GM18951 (cell line): Measurements from ENCODE around the gene SLC6A13.

Experiments used
- POLR2A ChIP-seq: IDR thresholded peaks from 4 replicates; pipeline ENCODE4 v1.6.1; 2011; ENCODE audit warnings: mild to moderate bottlenecking; ENCODE audit not compliant: insufficient read length, insufficient read depth; ENCODE audit errors: extremely low read depth
- in situ Hi-C: fragments of 300-500 bp; cut with MboI; formaldehyde crosslinking; loops from one replicate; pipeline ENCODE4 v1.12.0; 2022; ENCODE audit warnings: low sequenced_read_pairs, mixed read lengths, inconsistent platforms; ENCODE audit not compliant: unreplicated experiment

Gene SLC6A13

DNA sequence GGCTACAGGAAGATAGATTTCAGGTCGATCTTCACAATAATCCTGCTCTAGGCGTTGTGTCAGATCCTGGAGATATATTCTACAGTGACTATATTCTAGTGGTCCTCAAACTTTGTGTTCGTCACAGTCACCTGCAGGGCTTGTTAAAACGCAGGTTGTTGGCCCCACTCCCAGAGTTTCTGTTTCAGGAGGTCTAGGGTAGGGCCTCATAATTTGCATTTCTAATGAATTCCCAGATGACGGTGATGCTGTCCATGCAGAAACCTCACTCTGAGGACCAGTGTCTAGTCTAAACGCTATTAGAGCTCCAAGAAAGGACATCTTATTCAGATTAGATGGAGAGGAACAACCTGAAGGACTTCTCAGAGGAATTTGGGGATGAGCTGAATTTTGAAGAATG, 13.2 kb upstream of the SLC6A13 start:
- in situ Hi-C loops = no loop called here
- TF ChIP-seq POLR2A = no peak

DNA sequence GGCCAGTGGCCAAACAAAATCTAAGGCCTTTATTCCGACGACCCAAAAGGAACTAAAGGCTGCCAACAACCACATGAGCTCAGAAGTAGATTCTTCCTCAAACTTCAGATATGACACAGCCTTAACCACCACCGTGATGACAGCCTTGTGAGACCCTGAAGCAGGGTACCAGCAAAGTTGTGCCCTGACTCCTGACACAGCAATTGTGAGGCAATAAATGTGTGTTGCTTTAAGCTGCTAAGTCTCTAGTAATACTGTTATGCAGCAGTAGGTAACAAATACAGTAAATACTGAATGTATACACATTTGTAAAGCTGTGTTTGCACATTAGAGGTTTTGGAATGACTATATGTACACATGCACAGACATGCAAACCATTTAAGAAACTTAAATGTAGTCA, 10.7 kb upstream of the SLC6A13 start:
- no peak for TF ChIP-seq POLR2A
- in situ Hi-C loops = no loop called here

DNA sequence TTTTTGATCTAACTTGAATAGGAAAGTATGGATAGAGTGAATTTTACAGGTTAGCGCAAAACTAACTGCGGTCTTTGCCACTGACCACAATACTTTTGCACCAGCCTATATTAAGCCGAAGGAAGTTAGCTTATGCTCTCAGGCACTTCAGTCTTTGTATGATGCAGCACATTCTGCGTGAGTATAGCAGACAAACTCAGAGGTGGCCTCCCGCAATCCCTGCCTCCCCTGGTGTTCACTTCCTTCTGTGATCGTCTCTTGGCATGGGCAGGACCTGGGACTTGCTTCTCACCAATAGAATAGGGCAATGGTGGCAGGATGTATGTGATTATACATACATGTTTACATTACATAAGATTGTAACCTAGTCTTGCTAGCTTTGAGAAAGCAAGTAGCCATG, 10.3 kb upstream of the SLC6A13 start:
- in situ Hi-C loops = no loop called here

DNA sequence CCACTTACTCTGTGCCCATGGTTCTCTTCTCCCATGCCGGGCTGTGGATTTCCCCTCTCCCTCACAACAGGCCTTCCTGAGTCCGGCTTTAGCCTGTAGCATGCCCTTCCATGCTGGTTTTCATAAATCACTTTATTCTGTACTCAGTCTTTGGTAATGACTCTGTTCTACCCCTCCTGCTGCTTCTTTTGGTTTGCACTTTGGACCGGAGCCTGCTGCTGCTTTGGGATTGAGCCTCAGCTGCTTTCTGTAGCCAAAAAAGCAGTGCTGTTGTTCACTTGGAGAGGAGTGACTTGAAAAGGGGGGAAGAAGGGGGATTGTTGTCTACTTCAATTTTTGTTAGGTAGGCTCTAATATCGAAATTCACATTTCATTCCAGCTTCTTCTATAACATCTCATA, 8.5 kb upstream of the SLC6A13 start:
- no peak for TF ChIP-seq POLR2A
- in situ Hi-C loops = no loop called here

More for the DNA sequence above, 10.3 kb upstream of the SLC6A13 start:
- no peak for TF ChIP-seq POLR2A

DNA sequence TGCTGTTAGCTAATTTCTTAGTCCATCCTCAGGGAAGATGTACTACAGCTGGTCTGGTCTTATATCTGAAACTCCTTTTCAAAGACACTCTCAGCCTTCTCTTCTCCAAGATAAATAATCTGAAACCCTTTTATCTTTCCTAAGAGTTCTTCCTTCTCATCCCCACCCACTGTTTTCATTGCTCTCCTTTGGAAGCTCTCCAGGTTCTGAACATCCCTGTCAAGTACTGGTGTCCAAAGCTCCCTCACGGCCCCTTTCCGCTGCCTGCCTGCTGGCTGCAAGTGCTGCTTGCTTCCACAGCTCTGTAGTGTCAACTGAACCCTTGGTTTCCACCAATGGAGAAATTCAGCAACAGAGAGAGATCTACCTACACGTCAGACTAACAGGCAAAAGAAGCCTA, 6.6 kb upstream of the SLC6A13 start:
- no peak for TF ChIP-seq POLR2A

DNA sequence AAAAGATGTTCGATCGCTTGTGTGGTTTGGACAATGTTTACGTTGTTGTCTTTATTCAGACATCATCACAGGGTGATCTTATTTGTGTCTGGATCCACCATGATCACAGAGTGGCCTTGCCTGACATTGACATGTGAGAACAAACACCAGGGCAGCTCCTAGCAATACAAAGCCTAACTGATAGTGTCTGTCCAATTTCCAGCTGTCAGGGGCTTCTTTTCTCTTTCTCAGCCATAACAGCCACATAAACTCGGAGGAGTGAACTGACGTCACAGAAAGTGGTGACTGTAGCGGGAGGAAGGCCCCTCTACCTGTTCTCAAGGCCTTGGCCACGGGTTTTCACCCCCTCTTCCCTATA, 5.8 kb upstream of the SLC6A13 start:
- in situ Hi-C loops = no loop called here
- no peak for TF ChIP-seq POLR2A

More for the DNA sequence above, 6.6 kb upstream of the SLC6A13 start:
- in situ Hi-C loops = no loop called here

DNA sequence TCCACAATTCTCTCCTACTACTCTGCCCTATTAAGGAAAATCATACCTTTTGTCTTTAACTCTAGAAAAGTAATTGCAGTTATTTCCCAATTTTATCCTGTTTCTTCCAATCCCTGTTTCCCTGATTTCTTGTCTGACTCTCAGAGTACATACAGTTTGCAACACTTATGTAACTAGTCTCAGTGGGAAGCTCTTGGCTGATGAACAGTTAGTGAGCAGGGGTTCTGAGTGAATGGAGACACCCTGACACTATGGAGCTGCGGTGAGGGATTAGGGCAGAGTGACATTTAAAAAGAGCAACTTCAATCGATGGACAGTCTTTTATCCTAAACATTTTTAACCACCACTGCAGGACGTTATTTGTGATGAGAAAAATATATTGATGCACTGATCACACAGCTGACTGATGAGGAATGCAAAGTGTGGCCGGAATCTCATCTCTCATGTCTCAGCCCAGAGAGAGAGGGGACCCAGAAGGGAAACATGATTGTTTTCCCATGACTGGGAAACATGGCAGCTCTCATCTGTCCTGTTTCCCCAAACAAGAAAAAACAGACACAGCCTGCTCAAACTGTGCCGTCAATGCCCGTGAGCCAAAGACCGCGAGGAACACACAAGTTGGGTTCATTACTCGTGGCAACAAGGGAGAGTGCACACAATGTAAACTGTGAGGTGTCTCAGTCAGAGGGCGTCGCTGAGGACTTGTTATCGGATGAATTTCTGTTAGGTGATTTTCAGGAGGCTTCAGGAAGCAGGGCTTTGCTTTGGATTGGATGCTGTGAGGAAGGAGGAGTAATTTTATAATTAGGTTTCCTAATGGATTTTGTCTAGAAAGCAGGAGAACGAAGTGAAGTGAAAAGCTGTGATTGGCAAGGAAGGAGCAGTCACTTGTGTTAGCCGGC, 5.2 kb upstream of the SLC6A13 start:
- TF ChIP-seq POLR2A = no peak
- in situ Hi-C loops = no loop called here

DNA sequence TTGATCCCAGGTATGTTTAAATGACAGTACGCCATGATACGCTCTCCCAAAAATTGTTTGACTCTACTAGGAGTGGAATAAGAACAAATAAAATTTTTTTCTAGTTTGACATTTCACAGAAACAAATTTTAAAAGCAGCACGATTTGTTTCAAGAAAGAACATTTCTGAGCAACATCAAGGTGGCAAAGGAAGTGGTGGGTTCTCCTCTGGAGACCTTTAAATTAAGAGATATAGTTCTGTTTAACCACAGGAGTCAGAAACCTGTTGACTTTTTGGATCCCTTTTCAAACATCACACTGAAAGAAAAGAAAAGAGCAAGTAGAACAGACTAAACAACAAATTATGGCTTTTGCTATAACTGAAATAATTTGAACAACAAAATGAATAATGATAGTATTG, 2.5 kb upstream of the SLC6A13 start:
- in situ Hi-C loops = no loop called here
- no peak for TF ChIP-seq POLR2A

DNA sequence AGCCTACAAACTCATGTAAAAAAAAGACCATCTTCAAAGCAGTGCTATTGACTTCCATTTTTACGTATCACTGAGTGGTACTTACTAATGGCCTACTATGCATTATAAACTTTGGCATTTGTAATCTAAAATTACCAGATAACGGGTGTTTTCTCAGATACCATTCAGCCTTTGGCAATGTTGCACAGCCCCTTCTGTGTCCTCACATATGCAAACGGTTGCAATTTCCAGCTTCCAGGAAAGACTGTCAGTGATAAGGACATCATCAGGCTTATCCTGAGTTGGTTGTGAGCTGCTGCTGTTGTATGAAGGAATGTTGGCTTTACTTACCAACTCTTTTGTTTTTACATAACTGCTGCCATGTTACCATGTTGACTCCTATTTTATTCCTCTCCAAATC, 1.6 kb upstream of the SLC6A13 start:
- in situ Hi-C loops = no loop called here
- TF ChIP-seq POLR2A = no peak

DNA sequence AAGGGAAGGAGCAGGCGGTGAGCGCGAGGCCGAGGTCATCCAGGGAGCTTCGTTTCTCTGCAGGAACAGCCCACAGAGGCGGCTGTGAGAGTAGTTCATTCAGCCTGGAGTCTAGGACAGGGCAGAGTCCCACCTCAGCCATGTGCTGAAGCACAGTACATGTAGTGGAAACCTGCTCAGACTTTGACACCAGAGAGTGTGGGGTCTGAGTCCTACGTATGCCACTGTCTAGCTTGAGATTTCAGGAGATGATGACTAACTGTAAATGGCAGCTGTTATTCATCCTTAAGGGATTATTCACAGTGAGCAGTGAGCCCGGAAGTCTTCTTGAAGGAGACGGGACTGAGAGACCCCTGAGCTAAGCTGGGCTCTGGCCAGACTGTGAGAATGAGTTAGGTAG, 938 bp upstream of the SLC6A13 start:
- in situ Hi-C loops = no loop called here
- TF ChIP-seq POLR2A = no peak

DNA sequence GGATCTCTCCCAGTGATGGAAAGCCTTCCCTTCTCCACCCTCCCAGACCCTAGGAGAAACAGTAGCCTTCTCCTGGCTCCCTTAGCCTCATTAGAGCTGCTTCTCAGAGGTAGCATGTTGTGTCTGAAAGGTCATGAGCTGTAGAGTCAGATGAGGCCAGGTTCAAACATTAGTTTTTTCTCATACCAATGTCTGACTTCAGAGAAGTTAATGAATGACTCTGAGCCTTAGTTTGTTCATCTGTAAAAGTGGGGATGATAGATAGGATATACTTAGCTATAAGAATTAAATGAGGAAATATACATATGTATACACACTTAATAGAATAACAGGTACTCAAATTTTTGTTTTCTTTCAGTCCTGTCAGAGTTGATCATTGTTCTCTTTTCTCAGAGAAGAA, 523 bp downstream of the SLC6A13 start:
- no peak for TF ChIP-seq POLR2A
- in situ Hi-C loops = no loop called here

DNA sequence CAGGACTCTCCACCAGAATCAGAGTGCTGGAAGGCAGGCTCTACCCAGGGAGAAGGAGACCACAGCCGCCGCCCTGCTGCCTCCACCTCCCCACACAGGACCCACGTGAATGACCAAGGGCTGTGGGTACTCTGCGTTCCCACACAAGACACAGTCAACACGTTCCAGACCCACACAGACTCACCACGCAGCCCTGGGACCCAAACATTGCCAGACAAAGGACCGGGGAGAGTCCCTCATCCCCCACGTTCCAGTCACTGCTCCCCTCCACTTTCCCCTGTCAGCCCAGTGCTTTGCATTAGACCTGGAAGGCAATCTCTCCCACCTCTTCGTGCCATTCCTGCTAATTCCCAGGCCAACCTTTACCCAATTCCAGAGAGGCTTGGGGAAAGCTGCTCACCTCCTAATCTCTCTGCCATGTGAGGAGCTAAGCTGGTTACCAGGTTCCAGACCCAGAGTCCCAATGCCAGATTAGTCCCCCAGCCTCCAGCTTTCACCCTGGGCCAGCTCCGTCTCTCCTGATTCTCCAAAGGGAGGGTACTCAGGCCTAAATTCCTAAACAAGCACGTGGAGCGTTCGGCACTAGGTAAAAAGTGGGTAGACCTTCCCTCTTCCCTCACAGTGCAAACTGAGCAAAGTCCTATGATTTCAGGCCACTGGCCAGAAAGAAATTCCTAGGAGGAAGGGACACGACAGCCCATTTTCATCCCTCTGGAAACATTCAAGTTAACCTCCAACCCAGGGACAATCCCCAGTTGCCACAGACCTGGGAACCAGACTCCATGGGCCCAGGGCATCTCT, 4.9 kb downstream of the SLC6A13 start:
- TF ChIP-seq POLR2A = no peak
- in situ Hi-C loops = no loop called here

DNA sequence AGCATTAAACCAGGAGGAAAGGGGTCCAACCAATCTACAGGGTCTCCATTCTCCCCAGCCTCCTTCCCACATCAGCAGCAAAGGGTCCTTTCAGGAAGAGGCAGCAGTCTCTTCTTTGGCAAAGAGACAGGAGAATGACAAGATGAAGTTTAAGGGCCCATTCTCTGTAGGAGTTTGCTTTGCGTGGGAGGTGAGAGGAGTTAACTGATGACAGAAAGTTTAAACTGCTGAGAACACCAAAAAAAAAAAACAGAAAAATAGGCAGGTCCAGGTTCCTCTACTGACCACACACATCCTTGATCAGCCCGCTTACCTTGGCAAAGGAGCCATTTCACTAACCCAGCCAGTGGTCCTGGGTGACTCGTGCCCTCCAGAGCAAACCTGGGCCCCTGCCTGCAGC, 5.7 kb downstream of the SLC6A13 start:
- in situ Hi-C loops = no loop called here
- TF ChIP-seq POLR2A = no peak

DNA sequence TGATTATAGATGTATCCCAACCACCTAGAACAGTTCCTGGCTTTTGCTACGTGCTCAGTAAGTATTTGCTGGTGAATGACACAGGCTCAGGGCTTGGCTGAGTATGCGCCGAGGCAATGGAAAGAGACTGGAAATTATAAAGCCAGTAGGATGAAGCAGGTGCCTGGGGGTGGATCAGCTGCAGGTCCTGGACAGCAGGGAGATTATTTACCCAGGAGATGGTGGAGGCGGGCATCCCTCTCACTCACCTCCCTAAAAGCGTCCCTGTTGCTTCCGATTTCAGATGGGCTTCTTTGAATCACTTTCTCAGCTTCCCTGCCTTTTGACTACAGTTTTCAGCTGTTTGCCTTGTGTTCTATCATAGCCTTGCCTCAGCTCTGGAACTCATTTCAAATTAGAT, 6.4 kb downstream of the SLC6A13 start:
- in situ Hi-C loops = no loop called here

DNA sequence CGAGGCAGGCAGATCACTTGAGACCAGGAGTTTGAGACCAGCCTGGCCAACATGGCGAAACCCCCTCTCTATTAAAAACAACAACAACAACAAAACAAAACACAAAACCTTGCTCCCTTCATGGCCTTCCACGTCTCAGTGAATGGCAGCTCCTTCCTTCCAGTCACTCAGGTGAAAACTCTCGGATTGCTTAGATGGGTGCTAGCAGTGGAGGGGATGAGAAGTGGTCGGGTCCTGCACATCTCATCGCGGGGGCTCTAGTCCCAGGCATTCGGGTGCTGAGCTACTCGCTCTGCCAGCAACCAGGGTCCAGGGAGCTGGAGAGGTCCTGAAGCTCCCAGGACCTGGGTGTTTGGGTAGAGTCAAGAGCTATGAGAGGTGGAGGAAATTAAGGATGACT, 7.7 kb downstream of the SLC6A13 start:
- TF ChIP-seq POLR2A = no peak
- in situ Hi-C loops = no loop called here

More for the DNA sequence above, 6.4 kb downstream of the SLC6A13 start:
- no peak for TF ChIP-seq POLR2A
